COLO668 (cell line): ENCODE measurements around the gene SLC6A3.
A peak's percentile ranks its signal among the peaks of the same experiment; 100 is the strongest.

Experiments used
- DNase-seq: peaks from one replicate; lab custom pipeline; 2025; ENCODE audit not compliant: unreplicated experiment; lab: John Stamatoyannopoulos, UW

The SLC6A3 gene

GRCh38 chr5:1356873-1357787 is 88.1 kb downstream of the SLC6A3 start:
- no peak for DNase-seq

- DNase-seq: no peak
Measured at GRCh38 chr5:1354576-1354975, 90.7 kb downstream of the SLC6A3 start.

GRCh38 chr5:1352231-1353219 is 92.7 kb downstream of the SLC6A3 start:
- DNase-seq: no peak

- no peak for DNase-seq
Measured at GRCh38 chr5:1351156-1351555, 94.1 kb downstream of the SLC6A3 start.

GRCh38 chr5:1349246-1349645 is 96.0 kb downstream of the SLC6A3 start:
- no peak for DNase-seq

GRCh38 chr5:1348986-1349245 is 96.3 kb downstream of the SLC6A3 start:
- DNase-seq: no peak

GRCh38 chr5:1347571-1347970 is 97.7 kb downstream of the SLC6A3 start:
- DNase-seq: no peak

- no peak for DNase-seq
Measured at GRCh38 chr5:1346627-1347440, 98.4 kb downstream of the SLC6A3 start.

GRCh38 chr5:1345876-1346626 is 99.2 kb downstream of the SLC6A3 start:
- no peak for DNase-seq

GRCh38 chr5:1344975-1345838 is 100.0 kb downstream of the SLC6A3 start, which contains the start of gene CLPTM1L:
Gene CLPTM1L (minus strand): TSS chr5:1345099. CDS start chr5:1344841, 258 bp downstream.
- DNase-seq: peak; percentile 97

GRCh38 chr5:1343931-1344901 is 101.0 kb downstream of the SLC6A3 start:
- DNase-seq: peak; percentile 47

GRCh38 chr5:1343315-1343751 is 101.9 kb downstream of the SLC6A3 start:
- DNase-seq: no peak
